HFFc6 (cell line): ENCODE measurements around the gene EPS8L3. TPM values are rescaled to one million over a fixed set of nuclear protein-coding genes. Genes with fewer than 3 reads are reported as not detected.

Experiments
- DNase-seq: peaks from one replicate; pipeline ENCODE4 v3.0.0-alpha.2; 2018
- H3K27ac Mint-ChIP-seq: 2 replicates; pipeline ENCODE4 v1.8.0; 2020; ENCODE audit warnings: mild to moderate bottlenecking, mixed read lengths
- H3K27me3 Mint-ChIP-seq: 2 replicates; pipeline ENCODE4 v1.8.0; 2021; ENCODE audit warnings: mild to moderate bottlenecking, moderate library complexity, mixed read lengths; ENCODE audit not compliant: insufficient read depth
- H3K36me3 Mint-ChIP-seq: 2 replicates; pipeline ENCODE4 v1.8.0; 2021; ENCODE audit warnings: low read depth, mixed read lengths
- H3K4me1 Mint-ChIP-seq: 2 replicates; pipeline ENCODE4 v1.8.0; 2020; ENCODE audit warnings: low read depth, mixed read lengths
- H3K4me3 Mint-ChIP-seq: 2 replicates; pipeline ENCODE4 v1.8.0; 2020; ENCODE audit warnings: mild to moderate bottlenecking, moderate library complexity, mixed read lengths
- H3K9me3 Mint-ChIP-seq: 2 replicates; pipeline ENCODE4 v1.8.0; 2020; ENCODE audit warnings: mild to moderate bottlenecking, mixed read lengths
- long read RNA-seq: library from polyadenylated mRNA; unstranded; transcript quantifications from one replicate; pipeline ENCODE4 v2.0.0, GENCODE V29; 2019
- total RNA-seq, 6 experiments: library from RNA; stranded (reverse); fragmentation: NEBNext Ultra II Directional; extraction: Animal tissue kit (Norgen Biotek cat#: 25700); gene quantifications; 2 replicates in 1 of 6; 3 replicates in 5 of 6; pipeline ENCODE4 v1.2.3, GENCODE V29; 2021
- TF ChIP-seq, protein P1 (sequence below): fragments of 200-600 bp; sonication (generic); IDR thresholded peaks from 2 replicates; pipeline ENCODE4 v1.5.0; 2021; ENCODE audit warnings: antibody characterized with exemption, mild to moderate bottlenecking

EPS8L3 gene, protein sequence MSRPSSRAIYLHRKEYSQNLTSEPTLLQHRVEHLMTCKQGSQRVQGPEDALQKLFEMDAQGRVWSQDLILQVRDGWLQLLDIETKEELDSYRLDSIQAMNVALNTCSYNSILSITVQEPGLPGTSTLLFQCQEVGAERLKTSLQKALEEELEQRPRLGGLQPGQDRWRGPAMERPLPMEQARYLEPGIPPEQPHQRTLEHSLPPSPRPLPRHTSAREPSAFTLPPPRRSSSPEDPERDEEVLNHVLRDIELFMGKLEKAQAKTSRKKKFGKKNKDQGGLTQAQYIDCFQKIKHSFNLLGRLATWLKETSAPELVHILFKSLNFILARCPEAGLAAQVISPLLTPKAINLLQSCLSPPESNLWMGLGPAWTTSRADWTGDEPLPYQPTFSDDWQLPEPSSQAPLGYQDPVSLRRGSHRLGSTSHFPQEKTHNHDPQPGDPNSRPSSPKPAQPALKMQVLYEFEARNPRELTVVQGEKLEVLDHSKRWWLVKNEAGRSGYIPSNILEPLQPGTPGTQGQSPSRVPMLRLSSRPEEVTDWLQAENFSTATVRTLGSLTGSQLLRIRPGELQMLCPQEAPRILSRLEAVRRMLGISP
- not detected for total RNA-seq
- long read RNA-seq, result 0 reads

DNA sequence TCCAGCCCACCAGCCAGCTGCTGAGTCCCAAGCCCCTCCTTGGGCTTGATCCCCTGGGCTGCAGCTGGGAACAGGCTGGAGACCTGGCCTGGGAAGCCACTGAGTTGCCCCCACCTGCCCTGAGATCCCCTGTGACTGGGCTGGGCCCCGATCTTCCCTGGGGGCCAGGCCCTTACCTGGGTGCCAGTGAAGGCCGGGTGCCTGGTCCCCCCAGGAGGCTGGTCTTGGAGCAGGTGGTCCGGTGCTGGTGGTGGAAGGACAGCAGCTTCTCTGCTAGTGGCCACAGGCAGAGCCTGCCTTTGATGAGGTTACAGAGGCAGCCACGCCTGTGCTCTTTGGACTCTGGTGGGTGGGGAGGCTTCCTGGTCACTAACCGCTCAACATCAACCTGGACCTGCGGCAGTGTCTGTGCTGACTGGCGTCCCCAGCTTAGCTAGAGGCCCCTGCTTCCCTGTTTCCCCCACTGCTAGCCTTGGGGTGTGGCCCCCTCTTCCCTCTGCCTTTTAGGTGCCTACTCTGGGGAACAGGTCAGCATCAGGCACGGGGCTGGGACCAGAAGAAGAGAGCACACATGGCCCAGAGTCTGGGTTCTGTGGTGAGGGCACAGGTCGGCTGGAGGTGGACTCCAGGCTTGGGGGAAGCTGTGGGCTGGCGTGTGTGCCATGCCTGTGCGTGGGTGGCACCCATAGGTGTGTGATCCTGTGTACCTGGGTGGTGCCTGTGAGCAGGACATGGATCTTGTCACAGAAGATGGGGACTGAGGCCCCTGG is at the start of gene EPS8L3:
EPS8L3 (minus strand) TSS at position 278 of the 770 bp plus-strand sequence. CDS start 2,174 bp downstream, outside the sequence.
- no peak for DNase-seq
- H3K36me3 Mint-ChIP-seq, result no peaks in the 10 kb centered on the region
- peaks cover 8% of the 10 kb centered on the region for H3K4me1 Mint-ChIP-seq
- H3K4me3 Mint-ChIP-seq, result no peak within 1 kb of the TSS
- H3K27ac Mint-ChIP-seq, result peak within 1 kb of the TSS; percentile 70
- TF ChIP-seq, protein P1, sequence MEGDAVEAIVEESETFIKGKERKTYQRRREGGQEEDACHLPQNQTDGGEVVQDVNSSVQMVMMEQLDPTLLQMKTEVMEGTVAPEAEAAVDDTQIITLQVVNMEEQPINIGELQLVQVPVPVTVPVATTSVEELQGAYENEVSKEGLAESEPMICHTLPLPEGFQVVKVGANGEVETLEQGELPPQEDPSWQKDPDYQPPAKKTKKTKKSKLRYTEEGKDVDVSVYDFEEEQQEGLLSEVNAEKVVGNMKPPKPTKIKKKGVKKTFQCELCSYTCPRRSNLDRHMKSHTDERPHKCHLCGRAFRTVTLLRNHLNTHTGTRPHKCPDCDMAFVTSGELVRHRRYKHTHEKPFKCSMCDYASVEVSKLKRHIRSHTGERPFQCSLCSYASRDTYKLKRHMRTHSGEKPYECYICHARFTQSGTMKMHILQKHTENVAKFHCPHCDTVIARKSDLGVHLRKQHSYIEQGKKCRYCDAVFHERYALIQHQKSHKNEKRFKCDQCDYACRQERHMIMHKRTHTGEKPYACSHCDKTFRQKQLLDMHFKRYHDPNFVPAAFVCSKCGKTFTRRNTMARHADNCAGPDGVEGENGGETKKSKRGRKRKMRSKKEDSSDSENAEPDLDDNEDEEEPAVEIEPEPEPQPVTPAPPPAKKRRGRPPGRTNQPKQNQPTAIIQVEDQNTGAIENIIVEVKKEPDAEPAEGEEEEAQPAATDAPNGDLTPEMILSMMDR, result no peak
- H3K27me3 Mint-ChIP-seq, result peaks cover 1% of the 10 kb centered on the region
- H3K9me3 Mint-ChIP-seq, result no peaks in the 10 kb centered on the region

DNA sequence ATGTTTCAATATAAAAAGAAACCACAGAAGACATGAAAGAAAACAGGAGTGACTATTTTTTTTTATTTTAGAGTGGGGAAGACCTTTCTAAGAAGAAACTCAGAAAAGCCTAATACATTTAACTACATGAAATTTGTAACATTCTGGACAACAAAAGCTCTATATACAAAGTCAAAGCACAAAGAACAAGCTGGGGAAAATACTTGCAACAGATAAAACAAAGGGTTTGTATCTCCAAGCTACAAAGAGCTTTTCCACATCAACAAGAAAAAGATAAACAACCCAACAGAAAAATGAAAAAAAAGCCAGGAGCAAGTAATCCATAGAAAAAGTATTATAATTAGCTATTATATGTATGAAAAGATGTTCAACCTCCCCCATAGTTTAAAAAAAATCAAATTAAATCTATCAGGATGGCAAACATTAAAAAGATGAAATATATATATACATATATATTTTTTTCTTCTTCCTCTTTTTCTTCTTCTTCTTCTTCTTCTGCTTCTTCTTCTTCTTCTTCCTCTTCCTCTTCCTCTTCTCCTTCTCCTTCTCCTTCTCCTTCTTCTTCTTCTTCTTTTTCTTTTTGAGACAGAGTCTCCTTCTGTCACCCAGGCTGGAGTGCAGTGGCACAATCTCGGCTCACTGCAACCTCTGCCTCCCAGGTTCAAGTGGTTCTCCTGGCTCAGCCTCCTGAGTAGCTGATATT is 49.1 kb upstream of the EPS8L3 start:
- DNase-seq, result no peak
- Mint-ChIP-seq H3K4me1 (peaks cover 17% of the 10 kb centered on the region), H3K27me3 (peaks cover 4% of the 10 kb centered on the region; the same call in 1 of the 2 replicates), H3K27ac (no peak overlapping the region), H3K9me3 (peaks cover 14% of the 10 kb centered on the region), H3K36me3 (peaks cover 14% of the 10 kb centered on the region), H3K4me3 (no peak overlapping the region)
- TF ChIP-seq, protein P1, result no peak

DNA sequence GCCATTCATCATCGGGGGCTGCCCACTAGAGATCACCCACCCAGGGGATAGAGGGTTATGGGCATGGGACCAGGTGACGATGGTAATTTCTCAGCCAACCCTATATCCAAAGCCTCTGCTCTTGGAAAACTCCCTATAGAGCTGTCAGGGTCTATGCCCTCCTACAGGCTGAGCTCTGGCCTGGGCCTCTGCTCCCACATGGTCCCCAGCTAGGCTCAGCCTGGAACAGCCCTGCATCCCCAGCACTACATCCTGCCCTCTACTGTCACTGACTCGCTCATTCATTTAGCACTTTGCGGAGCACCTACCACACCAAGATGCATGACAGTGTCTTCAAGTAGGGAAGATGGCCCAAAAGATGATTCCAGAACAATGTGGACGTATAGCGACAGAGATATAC is 45.0 kb upstream of the EPS8L3 start:
- Mint-ChIP-seq H3K27me3 (peaks cover 4% of the 10 kb centered on the region), H3K27ac (peak overlapping the region; percentile 68), H3K9me3 (no peaks in the 10 kb centered on the region), H3K4me1 (peaks cover 33% of the 10 kb centered on the region), H3K4me3 (no peak overlapping the region), H3K36me3 (no peaks in the 10 kb centered on the region)
- DNase-seq, result no peak
- TF ChIP-seq, protein P1, result no peak

DNA sequence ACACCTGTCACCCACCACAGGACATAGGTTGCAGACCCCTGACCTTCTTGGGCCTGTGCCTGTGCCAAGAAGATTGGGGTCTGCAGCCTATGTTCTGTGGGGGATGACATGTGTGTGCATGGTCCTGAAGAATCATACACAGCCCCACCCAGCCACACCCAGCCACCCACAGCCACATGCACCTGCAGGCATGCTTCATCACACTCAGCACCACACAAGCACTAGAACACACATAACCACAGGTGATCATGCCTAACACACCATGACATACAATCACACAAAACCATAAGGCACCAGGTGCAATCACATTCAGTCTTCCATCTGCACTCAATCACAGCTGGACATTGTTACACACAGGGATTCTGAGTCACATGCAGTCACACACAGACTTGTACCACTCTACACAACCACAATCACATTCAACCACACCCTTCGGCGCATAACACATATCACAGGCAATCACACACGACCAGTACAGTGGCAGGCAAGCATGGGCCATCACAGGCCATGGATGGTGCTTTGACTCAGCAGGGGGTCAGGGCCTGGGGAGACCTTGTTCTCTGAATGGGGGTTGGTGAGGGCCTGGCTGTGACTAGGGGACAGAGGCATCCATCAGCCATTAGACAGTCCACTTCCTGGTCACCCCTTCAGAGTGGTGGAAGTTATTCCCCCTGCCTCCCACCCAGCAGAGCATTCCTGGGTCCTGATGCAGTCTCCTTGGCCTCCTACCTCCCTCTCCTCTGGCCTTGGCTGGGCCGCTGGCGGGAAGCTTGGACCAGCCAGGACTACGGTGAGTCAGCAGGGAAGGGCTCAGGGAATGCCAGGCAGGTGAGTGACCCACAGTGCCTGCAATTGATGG is 44.3 kb upstream of the EPS8L3 start:
- DNase-seq, result peak; percentile 40
- H3K4me3 Mint-ChIP-seq, result no peak overlapping the region
- peaks cover 39% of the 10 kb centered on the region for H3K4me1 Mint-ChIP-seq
- no peaks in the 10 kb centered on the region for H3K36me3 Mint-ChIP-seq
- no peaks in the 10 kb centered on the region for H3K9me3 Mint-ChIP-seq
- TF ChIP-seq, protein P1, result no peak
- peak overlapping the region; percentile 41 for H3K27ac Mint-ChIP-seq
- H3K27me3 Mint-ChIP-seq, result peaks cover 2% of the 10 kb centered on the region
